GM21723 (cell line): ENCODE results near the gene LRCOL1.

Experiments
- ATAC-seq: cut with Tn5 transposase; IDR thresholded peaks from one replicate; pipeline ENCODE4 v1.9.1; 2021; ENCODE audit warnings: mild to moderate bottlenecking, moderate library complexity; ENCODE audit not compliant: unreplicated experiment

Gene LRCOL1

GRCh38 chr12:132619386-132620112 lies 9.2 kb upstream of the LRCOL1 start:
- ATAC-seq = no peak

- ATAC-seq = no peak
These were observed 8.6 kb upstream of the LRCOL1 start for GRCh38 chr12:132619071-132619385.

- ATAC-seq = no peak
These were observed 8.3 kb upstream of the LRCOL1 start, which contains the start of gene P2RX2 for GRCh38 chr12:132618683-132619043. Gene P2RX2, plus strand, starts transcription at chr12:132618776. Its CDS starts 41 bp downstream, at chr12:132618817.

GRCh38 chr12:132617822-132618682 lies 7.7 kb upstream of the LRCOL1 start:
- no peak for ATAC-seq

GRCh38 chr12:132617135-132617701 lies 6.8 kb upstream of the LRCOL1 start:
- ATAC-seq = no peak

GRCh38 chr12:132615579-132616038 lies 5.2 kb upstream of the LRCOL1 start:
- no peak for ATAC-seq

- peak; percentile 68 for ATAC-seq
These were observed 4.6 kb upstream of the LRCOL1 start for GRCh38 chr12:132614861-132615578.

GRCh38 chr12:132614029-132614428 lies 3.6 kb upstream of the LRCOL1 start:
- no peak for ATAC-seq

GRCh38 chr12:132611620-132612019 lies 1.2 kb upstream of the LRCOL1 start:
- ATAC-seq = no peak

- no peak for ATAC-seq
These were observed 652 bp upstream of the LRCOL1 start for GRCh38 chr12:132610866-132611602.

GRCh38 chr12:132608231-132609171 lies 1.9 kb downstream of the LRCOL1 start:
- ATAC-seq = no peak

- no peak for ATAC-seq
These were observed 3.5 kb downstream of the LRCOL1 start for GRCh38 chr12:132606927-132607326.

GRCh38 chr12:132606466-132606865 lies 3.9 kb downstream of the LRCOL1 start:
- no peak for ATAC-seq

GRCh38 chr12:132605892-132606291 lies 4.5 kb downstream of the LRCOL1 start:
- ATAC-seq = no peak

- no peak for ATAC-seq
These were observed 5.5 kb downstream of the LRCOL1 start for GRCh38 chr12:132604668-132605441.

- ATAC-seq = no peak
These were observed 6.2 kb downstream of the LRCOL1 start for GRCh38 chr12:132604151-132604618.

GRCh38 chr12:132603240-132604150 lies 6.9 kb downstream of the LRCOL1 start:
- ATAC-seq = no peak
